Measurements from ENCODE around the gene SEZ6L.

GRCh38 chr22:26139310-26139709, 30.0 kb upstream of the SEZ6L start:
- TF ChIP-seq, protein P1, sequence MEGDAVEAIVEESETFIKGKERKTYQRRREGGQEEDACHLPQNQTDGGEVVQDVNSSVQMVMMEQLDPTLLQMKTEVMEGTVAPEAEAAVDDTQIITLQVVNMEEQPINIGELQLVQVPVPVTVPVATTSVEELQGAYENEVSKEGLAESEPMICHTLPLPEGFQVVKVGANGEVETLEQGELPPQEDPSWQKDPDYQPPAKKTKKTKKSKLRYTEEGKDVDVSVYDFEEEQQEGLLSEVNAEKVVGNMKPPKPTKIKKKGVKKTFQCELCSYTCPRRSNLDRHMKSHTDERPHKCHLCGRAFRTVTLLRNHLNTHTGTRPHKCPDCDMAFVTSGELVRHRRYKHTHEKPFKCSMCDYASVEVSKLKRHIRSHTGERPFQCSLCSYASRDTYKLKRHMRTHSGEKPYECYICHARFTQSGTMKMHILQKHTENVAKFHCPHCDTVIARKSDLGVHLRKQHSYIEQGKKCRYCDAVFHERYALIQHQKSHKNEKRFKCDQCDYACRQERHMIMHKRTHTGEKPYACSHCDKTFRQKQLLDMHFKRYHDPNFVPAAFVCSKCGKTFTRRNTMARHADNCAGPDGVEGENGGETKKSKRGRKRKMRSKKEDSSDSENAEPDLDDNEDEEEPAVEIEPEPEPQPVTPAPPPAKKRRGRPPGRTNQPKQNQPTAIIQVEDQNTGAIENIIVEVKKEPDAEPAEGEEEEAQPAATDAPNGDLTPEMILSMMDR (IDR thresholded peaks at IDR 0.05), result no peak
- TF ChIP-seq POLR2A (IDR thresholded peaks at IDR 0.05) (no peak), EP300 (IDR thresholded peaks at IDR 0.05) (no peak)

Data from ovary (tissue), 3 donors.